ENCODE measurements around the gene SIRT1. TPM values are rescaled to one million over a fixed set of nuclear protein-coding genes. Genes with fewer than 3 reads are reported as not detected.

SIRT1 gene
- total and polyA plus RNA-seq, 2 of the 8 experiments (the other 6 are each of a cell fraction or from before 2014, with no cell fraction given) = 22.6 to 70.9 TPM

DNA sequence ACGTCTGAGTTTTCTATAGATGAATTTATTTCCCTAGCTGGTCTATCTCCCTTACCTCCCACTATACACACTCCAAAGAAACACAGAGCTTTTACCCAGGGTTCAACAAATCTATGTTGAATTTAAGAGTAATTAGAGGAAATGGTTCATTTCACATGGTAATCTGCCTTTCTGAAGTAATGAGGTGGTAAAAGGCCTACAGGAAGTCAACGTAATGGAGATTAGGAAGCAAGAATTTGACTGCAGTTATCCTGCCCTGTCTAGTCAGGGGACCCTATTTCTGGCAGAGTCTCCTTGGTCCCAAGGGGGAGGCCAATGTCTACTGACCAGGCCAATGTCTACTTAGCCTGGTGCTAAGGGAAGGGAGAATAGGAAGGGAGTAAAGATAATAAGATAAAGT, 21.4 kb upstream of the SIRT1 start:
- Histone ChIP-seq H2BK12ac (ENCODE audit: low read depth, low read length) (peak overlapping the region; percentile 96; the same call in 1 of the 2 replicates), H3K23ac (ENCODE audit: insufficient read length) (no peak overlapping the region), H2BK15ac (ENCODE audit: low read length) (no peak overlapping the region), H3K4ac (replicated peaks; ENCODE audit: insufficient read length, low read depth, low read length) (peak overlapping the region; percentile 75), H3K4me3 (ENCODE audit: extremely low read depth in 1 of 4, insufficient read depth in 2 of 4, low read depth in 3 of 4, low read length in 4 of 4) (peak overlapping the region in 1 of 4 experiments; percentile 48; a peak in 1 of 8 replicates), H2BK20ac (ENCODE audit: low read length) (no peak overlapping the region), H4K91ac (replicated peaks; ENCODE audit: insufficient read length, low read length) (peak overlapping the region; percentile 93), H4K8ac (ENCODE audit: extremely low read depth, insufficient read depth, low read length) (no peak overlapping the region), H3K23me2 (ENCODE audit: low read depth, low read length) (no peaks in the 10 kb centered on the region), H3K4me1 (replicated peaks in 1 of 4; ENCODE audit: control insufficient read depth in 3 of 4, insufficient read depth in 4 of 4, low read length in 3 of 4) (peaks cover 2 to 11% (median 10%) of the 10 kb centered on the region in 4 experiments; a peak in 6 of 7 replicates), H3K79me2 (ENCODE audit: control insufficient read depth in 1 of 2, insufficient read depth in 2 of 2, low read length in 2 of 2) (peaks cover 0 to 10% of the 10 kb centered on the region in 2 experiments; a peak in 1 of 4 replicates), H3K14ac (ENCODE audit: insufficient read length) (no peak overlapping the region), H3K56ac (replicated peaks; ENCODE audit: insufficient read length, low read depth, low read length) (no peak overlapping the region), H3K4me2 (ENCODE audit: insufficient read depth in 1 of 2, low read depth in 2 of 2, low read length in 2 of 2) (peak overlapping the region in 1 of 2 experiments; percentile 47; a peak in 2 of 4 replicates), H2BK120ac (replicated peaks; ENCODE audit: low read depth, low read length) (peak overlapping the region; percentile 96), H3K9me3 (ENCODE audit: insufficient read depth in 2 of 2, low read depth in 1 of 2, low read length in 1 of 2) (no peaks in the 10 kb centered on the region), H2AK5ac (ENCODE audit: low read depth, low read length) (no peak overlapping the region), H2BK5ac (ENCODE audit: low read depth, low read length) (peak overlapping the region; percentile 84; the same call in 1 of the 2 replicates), H2AFZ (ENCODE audit: low read length) (peak overlapping the region; percentile 10; the same call in 1 of the 2 replicates), H3K36me3 (ENCODE audit: control insufficient read depth in 2 of 4, insufficient read depth in 4 of 4, low read length in 3 of 4) (no peaks in the 10 kb centered on the region), H3K79me1 (ENCODE audit: low read depth, low read length) (no peaks in the 10 kb centered on the region), H4K5ac (ENCODE audit: insufficient read length, low read depth, low read length) (peak overlapping the region; percentile 88), H3K27ac (ENCODE audit: low read depth, low read length) (no peak overlapping the region; the same call in 1 of the 2 replicates), H3K18ac (ENCODE audit: extremely low read depth, low read length) (peak overlapping the region; percentile 84), H3K27me3 (replicated peaks in 1 of 4; ENCODE audit: control insufficient read depth in 3 of 4, extremely low read depth in 1 of 4, insufficient read depth in 3 of 4, low read length in 3 of 4) (no peaks in the 10 kb centered on the region; a peak in 1 of 7 replicates), H3K9ac (replicated peaks in 1 of 4; ENCODE audit: extremely low read depth in 1 of 4, low read depth in 3 of 4, low read length in 3 of 4) (no peak overlapping the region), H4K20me1 (replicated peaks in 1 of 2; ENCODE audit: control insufficient read depth in 1 of 2, insufficient read depth in 2 of 2, low read length in 2 of 2) (no peaks in the 10 kb centered on the region)
- WGBS, 2 experiments (ENCODE audit: extremely low coverage in 1 of 2, insufficient coverage in 1 of 2, insufficient read length in 1 of 2, insufficient replicate concordance in 2 of 2, low coverage in 1 of 2, low lambda C conversion rate in 2 of 2, missing lambda C conversion rate in 1 of 2) = 45% methylated on average over 2 of the region's 2 CpGs; no CpG with 5 or more reads in 1 of the 2 experiments
- no peak for TF ChIP-seq GABPA (IDR thresholded peaks at IDR 0.05; ENCODE audit: borderline replicate concordance, insufficient read depth, low read length)
- TF ChIP-seq RNF2 (IDR thresholded peaks at IDR 0.05; ENCODE audit: borderline replicate concordance, low read depth, low read length, missing control alignments, poor library complexity, severe bottlenecking) = no peak
- TF ChIP-seq RBBP5 (IDR thresholded peaks at IDR 0.05; ENCODE audit: borderline replicate concordance, low read depth, low read length) = no peak
- TF ChIP-seq TBP (IDR thresholded peaks at IDR 0.05; ENCODE audit: low read depth, low read length) = no peak
- no peak for TF ChIP-seq CHD2 (IDR thresholded peaks at IDR 0.05; ENCODE audit: low read length)
- TF ChIP-seq CREB1 (IDR thresholded peaks at IDR 0.05) = no peak
- no peak for TF ChIP-seq SIX5 (IDR thresholded peaks at IDR 0.05; ENCODE audit: low read depth, low read length)
- no peak for TF ChIP-seq PHF8 (conservative IDR thresholded peaks at IDR 0.05; ENCODE audit: low read depth, low read length)
- TF ChIP-seq SP1 (IDR thresholded peaks at IDR 0.05; ENCODE audit: low read depth, low read length) = no peak
- TF ChIP-seq, protein P1, sequence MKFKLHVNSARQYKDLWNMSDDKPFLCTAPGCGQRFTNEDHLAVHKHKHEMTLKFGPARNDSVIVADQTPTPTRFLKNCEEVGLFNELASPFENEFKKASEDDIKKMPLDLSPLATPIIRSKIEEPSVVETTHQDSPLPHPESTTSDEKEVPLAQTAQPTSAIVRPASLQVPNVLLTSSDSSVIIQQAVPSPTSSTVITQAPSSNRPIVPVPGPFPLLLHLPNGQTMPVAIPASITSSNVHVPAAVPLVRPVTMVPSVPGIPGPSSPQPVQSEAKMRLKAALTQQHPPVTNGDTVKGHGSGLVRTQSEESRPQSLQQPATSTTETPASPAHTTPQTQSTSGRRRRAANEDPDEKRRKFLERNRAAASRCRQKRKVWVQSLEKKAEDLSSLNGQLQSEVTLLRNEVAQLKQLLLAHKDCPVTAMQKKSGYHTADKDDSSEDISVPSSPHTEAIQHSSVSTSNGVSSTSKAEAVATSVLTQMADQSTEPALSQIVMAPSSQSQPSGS (IDR thresholded peaks at IDR 0.05; ENCODE audit: low read length) = no peak
- TF ChIP-seq BCL11A (IDR thresholded peaks at IDR 0.05; ENCODE audit: low read depth in 2 of 2, low read length in 2 of 2) = no peak
- no peak for TF ChIP-seq JUND (IDR thresholded peaks at IDR 0.05; ENCODE audit: low read length)
- FAIRE-seq = no peak
- CTCF ChIA-PET (ENCODE audit: partially characterized antibody) = interaction anchor here (0.7 to 2.3 kb wide), 5 partner anchors 9 to 56 kb away, joined by 3 to 5 read pairs (median 4); no protein-coding TSS in a partner anchor
- no peak for DNase-seq (ENCODE audit: low read depth in 1 of 2, low spot score in 2 of 2)
- POLR2A ChIA-PET (ENCODE audit: partially characterized antibody) = interaction anchor here (0.7 to 4.3 kb wide), 5 partner anchors 13 to 71 kb away, joined by 3 to 41 read pairs (median 4); partner anchors contain the start of gene SIRT1

Measured in H1 (cell line).